Middle frontal gyrus (tissue), 1 donor: ENCODE measurements around the gene URB1.

Experiments
- DNase-seq: peaks from one replicate; pipeline ENCODE4 v3.0.0-alpha.2; 2015; ENCODE audit warnings: low spot score; ENCODE audit errors: extremely low spot score

Gene URB1

GRCh38 chr21:32347977-32348376 lies 44.8 kb downstream of the URB1 start:
- no peak for DNase-seq

- DNase-seq, result no peak
These were observed 45.5 kb downstream of the URB1 start for GRCh38 chr21:32347351-32347750.

GRCh38 chr21:32346951-32347350 lies 45.9 kb downstream of the URB1 start:
- DNase-seq, result no peak

GRCh38 chr21:32340863-32341848 lies 51.7 kb downstream of the URB1 start:
- DNase-seq, result no peak

GRCh38 chr21:32338209-32338921 lies 54.4 kb downstream of the URB1 start:
- DNase-seq, result no peak

- DNase-seq, result no peak
These were observed 55.6 kb downstream of the URB1 start for GRCh38 chr21:32337206-32337605.

- no peak for DNase-seq
These were observed 56.1 kb downstream of the URB1 start for GRCh38 chr21:32336711-32337110.

- DNase-seq, result peak; percentile 67
These were observed 56.9 kb downstream of the URB1 start for GRCh38 chr21:32335601-32336575.

- DNase-seq, result peak; percentile 46
These were observed 57.8 kb downstream of the URB1 start for GRCh38 chr21:32334980-32335531.

- no peak for DNase-seq
These were observed 58.7 kb downstream of the URB1 start for GRCh38 chr21:32333953-32334673.

- DNase-seq, result no peak
These were observed 60.3 kb downstream of the URB1 start for GRCh38 chr21:32332463-32332951.

GRCh38 chr21:32331444-32332305 lies 61.1 kb downstream of the URB1 start:
- no peak for DNase-seq

GRCh38 chr21:32330784-32331311 lies 62.0 kb downstream of the URB1 start:
- DNase-seq, result no peak

GRCh38 chr21:32329776-32330175 lies 63.0 kb downstream of the URB1 start:
- DNase-seq, result no peak

- no peak for DNase-seq
These were observed 63.5 kb downstream of the URB1 start for GRCh38 chr21:32329331-32329730.

- no peak for DNase-seq
These were observed 64.2 kb downstream of the URB1 start for GRCh38 chr21:32328595-32328994.

GRCh38 chr21:32325706-32326105 lies 67.1 kb downstream of the URB1 start:
- DNase-seq, result no peak

GRCh38 chr21:32322676-32323075 lies 70.1 kb downstream of the URB1 start:
- DNase-seq, result no peak

GRCh38 chr21:32322103-32322502 lies 70.7 kb downstream of the URB1 start:
- DNase-seq, result no peak
